ENCODE results near the gene PSME2. TPM values are rescaled to one million over a fixed set of nuclear protein-coding genes. Genes with fewer than 3 reads are reported as not detected.

The PSME2 gene
- total and polyA plus RNA-seq, 2 of the 13 experiments (the other 11 are each of a cell fraction or from before 2014, with no cell fraction given) = 332 to 716 TPM

DNA sequence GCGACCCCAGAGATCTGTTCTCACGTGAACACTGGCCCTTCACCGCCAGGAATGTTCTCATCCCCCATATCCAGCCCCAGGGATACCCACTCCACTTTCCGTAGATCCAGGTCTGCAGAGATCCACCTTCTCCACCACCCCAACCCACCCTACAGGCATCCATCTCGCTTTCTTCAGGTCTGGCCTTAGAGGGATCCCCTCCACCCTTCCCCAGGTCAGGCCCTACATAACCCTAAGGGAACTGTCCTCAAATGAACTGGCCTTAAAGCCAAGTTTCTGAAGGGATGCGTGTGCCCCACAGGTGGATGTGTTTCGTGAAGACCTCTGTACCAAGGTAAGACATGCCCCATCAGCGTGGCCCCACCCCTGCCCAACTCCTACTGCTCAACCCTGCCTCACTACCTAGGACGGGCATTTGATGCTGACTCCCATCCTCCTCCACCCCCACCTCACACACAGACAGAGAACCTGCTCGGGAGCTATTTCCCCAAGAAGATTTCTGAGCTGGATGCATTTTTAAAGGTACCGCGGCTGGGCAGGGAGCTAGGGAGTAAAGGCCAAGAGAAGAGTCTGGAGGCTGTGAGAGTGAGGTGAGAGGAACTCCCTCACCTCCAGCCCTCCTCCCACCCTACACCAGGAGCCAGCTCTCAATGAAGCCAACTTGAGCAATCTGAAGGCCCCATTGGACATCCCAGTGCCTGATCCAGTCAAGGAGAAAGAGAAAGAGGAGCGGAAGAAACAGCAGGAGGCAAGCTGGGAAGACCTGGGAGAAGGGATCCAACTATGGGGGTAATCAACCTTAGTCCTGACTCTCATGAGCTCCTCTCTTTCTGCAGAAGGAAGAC, 9.5 kb downstream of the PSME2 start (continued):
- TF ChIP-seq, protein P1, sequence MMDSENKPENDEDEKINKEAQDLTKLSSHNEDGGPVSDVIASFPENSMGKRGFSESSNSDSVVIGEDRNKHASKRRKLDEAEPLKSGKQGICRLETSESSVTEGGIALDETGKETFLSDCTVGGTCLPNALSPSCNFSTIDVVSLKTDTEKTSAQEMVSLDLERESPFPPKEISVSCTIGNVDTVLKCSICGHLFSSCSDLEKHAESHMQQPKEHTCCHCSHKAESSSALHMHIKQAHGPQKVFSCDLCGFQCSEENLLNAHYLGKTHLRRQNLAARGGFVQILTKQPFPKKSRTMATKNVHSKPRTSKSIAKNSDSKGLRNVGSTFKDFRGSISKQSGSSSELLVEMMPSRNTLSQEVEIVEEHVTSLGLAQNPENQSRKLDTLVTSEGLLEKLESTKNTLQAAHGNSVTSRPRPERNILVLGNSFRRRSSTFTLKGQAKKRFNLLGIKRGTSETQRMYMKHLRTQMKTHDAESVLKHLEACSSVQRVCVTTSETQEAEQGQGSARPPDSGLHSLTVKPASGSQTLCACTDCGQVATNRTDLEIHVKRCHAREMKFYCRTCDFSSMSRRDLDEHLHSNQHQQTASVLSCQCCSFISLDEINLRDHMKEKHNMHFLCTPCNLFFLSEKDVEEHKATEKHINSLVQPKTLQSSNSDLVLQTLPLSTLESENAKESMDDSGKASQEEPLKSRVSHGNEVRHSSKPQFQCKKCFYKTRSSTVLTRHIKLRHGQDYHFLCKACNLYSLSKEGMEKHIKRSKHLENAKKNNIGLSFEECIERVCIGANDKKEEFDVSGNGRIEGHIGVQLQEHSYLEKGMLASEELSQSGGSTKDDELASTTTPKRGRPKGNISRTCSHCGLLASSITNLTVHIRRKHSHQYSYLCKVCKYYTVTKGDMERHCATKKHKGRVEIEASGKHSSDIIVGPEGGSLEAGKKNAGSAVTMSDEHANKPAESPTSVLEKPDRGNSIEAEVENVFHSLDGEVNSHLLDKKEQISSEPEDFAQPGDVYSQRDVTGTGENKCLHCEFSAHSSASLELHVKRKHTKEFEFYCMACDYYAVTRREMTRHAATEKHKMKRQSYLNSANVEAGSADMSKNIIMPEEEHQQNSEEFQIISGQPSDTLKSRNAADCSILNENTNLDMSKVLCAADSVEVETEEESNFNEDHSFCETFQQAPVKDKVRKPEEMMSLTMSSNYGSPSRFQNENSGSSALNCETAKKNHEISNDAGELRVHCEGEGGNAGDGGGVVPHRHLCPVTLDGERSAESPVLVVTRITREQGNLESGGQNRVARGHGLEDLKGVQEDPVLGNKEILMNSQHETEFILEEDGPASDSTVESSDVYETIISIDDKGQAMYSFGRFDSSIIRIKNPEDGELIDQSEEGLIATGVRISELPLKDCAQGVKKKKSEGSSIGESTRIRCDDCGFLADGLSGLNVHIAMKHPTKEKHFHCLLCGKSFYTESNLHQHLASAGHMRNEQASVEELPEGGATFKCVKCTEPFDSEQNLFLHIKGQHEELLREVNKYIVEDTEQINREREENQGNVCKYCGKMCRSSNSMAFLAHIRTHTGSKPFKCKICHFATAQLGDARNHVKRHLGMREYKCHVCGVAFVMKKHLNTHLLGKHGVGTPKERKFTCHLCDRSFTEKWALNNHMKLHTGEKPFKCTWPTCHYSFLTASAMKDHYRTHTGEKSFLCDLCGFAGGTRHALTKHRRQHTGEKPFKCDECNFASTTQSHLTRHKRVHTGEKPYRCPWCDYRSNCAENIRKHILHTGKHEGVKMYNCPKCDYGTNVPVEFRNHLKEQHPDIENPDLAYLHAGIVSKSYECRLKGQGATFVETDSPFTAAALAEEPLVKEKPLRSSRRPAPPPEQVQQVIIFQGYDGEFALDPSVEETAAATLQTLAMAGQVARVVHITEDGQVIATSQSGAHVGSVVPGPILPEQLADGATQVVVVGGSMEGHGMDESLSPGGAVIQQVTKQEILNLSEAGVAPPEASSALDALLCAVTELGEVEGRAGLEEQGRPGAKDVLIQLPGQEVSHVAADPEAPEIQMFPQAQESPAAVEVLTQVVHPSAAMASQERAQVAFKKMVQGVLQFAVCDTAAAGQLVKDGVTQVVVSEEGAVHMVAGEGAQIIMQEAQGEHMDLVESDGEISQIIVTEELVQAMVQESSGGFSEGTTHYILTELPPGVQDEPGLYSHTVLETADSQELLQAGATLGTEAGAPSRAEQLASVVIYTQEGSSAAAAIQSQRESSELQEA (CRISPR knock-in tag; IDR thresholded peaks at IDR 0.05; ENCODE audit: not compliant biosample characterization) = peak; percentile 16
- TF ChIP-seq ZNF879 (CRISPR knock-in tag; IDR thresholded peaks at IDR 0.05) = peak; percentile 77; the same call in 1 of the 2 replicates
- peak; percentile 17; the same call in 1 of the 2 replicates for TF ChIP-seq CBX5 (CRISPR knock-in tag; IDR thresholded peaks at IDR 0.05; ENCODE audit: borderline replicate concordance)
- peak; percentile 87 for TF ChIP-seq ZKSCAN5 (CRISPR knock-in tag; IDR thresholded peaks at IDR 0.05)
- 0 out of 2 replicates have a peak, but pooled peaks have one; percentile 56 for TF ChIP-seq KDM2A (CRISPR knock-in tag; IDR thresholded peaks at IDR 0.05; ENCODE audit: borderline replicate concordance, low read depth)
- TF ChIP-seq, protein P2, sequence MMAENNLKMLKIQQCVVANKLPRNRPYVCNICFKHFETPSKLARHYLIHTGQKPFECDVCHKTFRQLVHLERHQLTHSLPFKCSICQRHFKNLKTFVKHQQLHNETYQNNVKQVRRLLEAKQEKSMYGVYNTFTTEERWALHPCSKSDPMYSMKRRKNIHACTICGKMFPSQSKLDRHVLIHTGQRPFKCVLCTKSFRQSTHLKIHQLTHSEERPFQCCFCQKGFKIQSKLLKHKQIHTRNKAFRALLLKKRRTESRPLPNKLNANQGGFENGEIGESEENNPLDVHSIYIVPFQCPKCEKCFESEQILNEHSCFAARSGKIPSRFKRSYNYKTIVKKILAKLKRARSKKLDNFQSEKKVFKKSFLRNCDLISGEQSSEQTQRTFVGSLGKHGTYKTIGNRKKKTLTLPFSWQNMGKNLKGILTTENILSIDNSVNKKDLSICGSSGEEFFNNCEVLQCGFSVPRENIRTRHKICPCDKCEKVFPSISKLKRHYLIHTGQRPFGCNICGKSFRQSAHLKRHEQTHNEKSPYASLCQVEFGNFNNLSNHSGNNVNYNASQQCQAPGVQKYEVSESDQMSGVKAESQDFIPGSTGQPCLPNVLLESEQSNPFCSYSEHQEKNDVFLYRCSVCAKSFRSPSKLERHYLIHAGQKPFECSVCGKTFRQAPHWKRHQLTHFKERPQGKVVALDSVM (CRISPR knock-in tag; IDR thresholded peaks at IDR 0.05) = no peak
- TF ChIP-seq, protein P3, sequence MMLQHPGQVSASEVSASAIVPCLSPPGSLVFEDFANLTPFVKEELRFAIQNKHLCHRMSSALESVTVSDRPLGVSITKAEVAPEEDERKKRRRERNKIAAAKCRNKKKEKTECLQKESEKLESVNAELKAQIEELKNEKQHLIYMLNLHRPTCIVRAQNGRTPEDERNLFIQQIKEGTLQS (CRISPR knock-in tag; IDR thresholded peaks at IDR 0.05) = 0 out of 2 replicates have a peak, but pooled peaks have one; percentile 6
- TF ChIP-seq HNRNPH1 (optimal IDR thresholded peaks at IDR 0.05; ENCODE audit: low read depth, low read length) = peak; percentile 6
- TF ChIP-seq, protein P4, sequence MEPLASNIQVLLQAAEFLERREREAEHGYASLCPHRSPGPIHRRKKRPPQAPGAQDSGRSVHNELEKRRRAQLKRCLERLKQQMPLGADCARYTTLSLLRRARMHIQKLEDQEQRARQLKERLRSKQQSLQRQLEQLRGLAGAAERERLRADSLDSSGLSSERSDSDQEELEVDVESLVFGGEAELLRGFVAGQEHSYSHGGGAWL (CRISPR knock-in tag; IDR thresholded peaks at IDR 0.05) = no peak
- TF ChIP-seq, protein P5, sequence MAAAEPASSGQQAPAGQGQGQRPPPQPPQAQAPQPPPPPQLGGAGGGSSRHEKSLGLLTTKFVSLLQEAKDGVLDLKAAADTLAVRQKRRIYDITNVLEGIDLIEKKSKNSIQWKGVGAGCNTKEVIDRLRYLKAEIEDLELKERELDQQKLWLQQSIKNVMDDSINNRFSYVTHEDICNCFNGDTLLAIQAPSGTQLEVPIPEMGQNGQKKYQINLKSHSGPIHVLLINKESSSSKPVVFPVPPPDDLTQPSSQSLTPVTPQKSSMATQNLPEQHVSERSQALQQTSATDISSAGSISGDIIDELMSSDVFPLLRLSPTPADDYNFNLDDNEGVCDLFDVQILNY (CRISPR knock-in tag; conservative IDR thresholded peaks at IDR 0.05) = no peak
- TF ChIP-seq, protein P6, sequence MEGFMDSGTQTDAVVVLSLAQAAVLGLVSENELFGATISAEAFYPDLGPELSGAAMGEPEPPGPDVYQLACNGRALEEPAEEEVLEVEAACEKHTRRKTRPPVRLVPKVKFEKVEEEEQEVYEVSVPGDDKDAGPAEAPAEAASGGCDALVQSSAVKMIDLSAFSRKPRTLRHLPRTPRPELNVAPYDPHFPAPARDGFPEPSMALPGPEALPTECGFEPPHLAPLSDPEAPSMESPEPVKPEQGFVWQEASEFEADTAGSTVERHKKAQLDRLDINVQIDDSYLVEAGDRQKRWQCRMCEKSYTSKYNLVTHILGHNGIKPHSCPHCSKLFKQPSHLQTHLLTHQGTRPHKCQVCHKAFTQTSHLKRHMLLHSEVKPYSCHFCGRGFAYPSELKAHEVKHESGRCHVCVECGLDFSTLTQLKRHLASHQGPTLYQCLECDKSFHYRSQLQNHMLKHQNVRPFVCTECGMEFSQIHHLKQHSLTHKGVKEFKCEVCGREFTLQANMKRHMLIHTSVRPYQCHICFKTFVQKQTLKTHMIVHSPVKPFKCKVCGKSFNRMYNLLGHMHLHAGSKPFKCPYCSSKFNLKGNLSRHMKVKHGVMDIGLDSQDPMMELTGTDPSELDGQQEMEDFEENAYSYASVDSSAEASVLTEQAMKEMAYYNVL (CRISPR knock-in tag; IDR thresholded peaks at IDR 0.05; ENCODE audit: borderline replicate concordance) = no peak
- TF ChIP-seq SNAI1 (CRISPR knock-in tag; IDR thresholded peaks at IDR 0.05; ENCODE audit: borderline replicate concordance) = peak; percentile 33; the same call in 1 of the 2 replicates
- TF ChIP-seq NR1H2 (CRISPR knock-in tag; IDR thresholded peaks at IDR 0.05; ENCODE audit: borderline replicate concordance, low read depth) = no peak
